GM12878 (cell line): ENCODE results near the gene TSR1. TPM values are rescaled to one million over a fixed set of nuclear protein-coding genes. Genes with fewer than 3 reads are reported as not detected.

Experiments used
- polyA plus RNA-seq, 11 experiments: library from polyadenylated mRNA; depleted of rRNA in 4 of 11; unstranded in 6 of 11; stranded (reverse) in 5 of 11; fragments of >200 nt; fragmentation: Nextera tagmentation in 4 of 11; fragmentation: Illumina TruSeq in 1 of 11; extraction: Ambion mirVana in 4 of 11; extraction: Trizol in 1 of 11; gene quantifications; 1 replicate in 1 of 11; 2 replicates in 10 of 11; pipeline versions ENCODE4 v1.2.1 to v1.2.3, GENCODE V29; 2011 to 2016; ENCODE audit warnings: inconsistent platforms in 2 of 11, missing spikeins in 2 of 11, low read depth in 1 of 11
- total RNA-seq, 4 experiments: library from RNA; depleted of rRNA in 3 of 4; stranded (reverse); fragments of >200 nt in 3 of 4; fragmentation: Illumina TruSeq in 1 of 4; extraction: Trizol in 1 of 4; gene quantifications; 2 replicates each; pipeline versions ENCODE4 v1.2.1 to v1.2.3, GENCODE V29; 2013 to 2021
- TF ChIP-seq, protein P1 (sequence below): fragments of 450-650 bp; formaldehyde crosslinking; IDR thresholded peaks from 2 replicates; pipeline ENCODE4 v1.4.0; 2022; ENCODE audit warnings: mild to moderate bottlenecking, moderate library complexity
- TF ChIP-seq, protein P2 (sequence below): fragments of 450-650 bp; IDR thresholded peaks from 2 replicates; pipeline ENCODE4 v1.6.1; 2017; ENCODE audit warnings: mild to moderate bottlenecking, moderate library complexity
- TF ChIP-seq, protein P3 (sequence below): IDR thresholded peaks from 2 replicates; pipeline ENCODE4 v1.6.1; 2011; ENCODE audit warnings: borderline replicate concordance, low read depth, mild to moderate bottlenecking, moderate library complexity, mixed read lengths, low read length; ENCODE audit not compliant: insufficient read depth; ENCODE audit errors: extremely low read length

TSR1 gene
- total and polyA plus RNA-seq, 10 of the 15 experiments (the other 5 are each of a cell fraction or from before 2014, with no cell fraction given): 14.7 to 100 (median 46.9) TPM

DNA sequence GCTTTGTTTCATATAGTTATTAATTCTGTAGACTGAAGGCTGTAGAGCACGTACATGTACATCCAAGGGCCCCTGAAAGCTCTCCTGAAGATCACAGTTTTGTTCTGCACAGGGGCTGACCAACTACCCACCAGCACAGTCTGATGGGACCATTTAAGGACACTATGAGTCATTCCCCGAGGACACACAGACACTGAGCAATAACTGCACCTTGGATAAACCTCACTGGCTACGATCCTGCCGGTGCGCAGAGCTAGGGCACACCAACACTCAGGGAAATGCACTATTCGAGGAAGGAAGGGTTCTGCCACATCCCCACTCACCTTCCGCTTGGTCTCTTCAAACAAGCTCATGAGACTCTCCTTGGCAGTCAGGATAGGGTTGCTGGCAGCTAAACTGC, 53.0 kb downstream of the TSR1 start (continued):
- TF ChIP-seq, protein P1, sequence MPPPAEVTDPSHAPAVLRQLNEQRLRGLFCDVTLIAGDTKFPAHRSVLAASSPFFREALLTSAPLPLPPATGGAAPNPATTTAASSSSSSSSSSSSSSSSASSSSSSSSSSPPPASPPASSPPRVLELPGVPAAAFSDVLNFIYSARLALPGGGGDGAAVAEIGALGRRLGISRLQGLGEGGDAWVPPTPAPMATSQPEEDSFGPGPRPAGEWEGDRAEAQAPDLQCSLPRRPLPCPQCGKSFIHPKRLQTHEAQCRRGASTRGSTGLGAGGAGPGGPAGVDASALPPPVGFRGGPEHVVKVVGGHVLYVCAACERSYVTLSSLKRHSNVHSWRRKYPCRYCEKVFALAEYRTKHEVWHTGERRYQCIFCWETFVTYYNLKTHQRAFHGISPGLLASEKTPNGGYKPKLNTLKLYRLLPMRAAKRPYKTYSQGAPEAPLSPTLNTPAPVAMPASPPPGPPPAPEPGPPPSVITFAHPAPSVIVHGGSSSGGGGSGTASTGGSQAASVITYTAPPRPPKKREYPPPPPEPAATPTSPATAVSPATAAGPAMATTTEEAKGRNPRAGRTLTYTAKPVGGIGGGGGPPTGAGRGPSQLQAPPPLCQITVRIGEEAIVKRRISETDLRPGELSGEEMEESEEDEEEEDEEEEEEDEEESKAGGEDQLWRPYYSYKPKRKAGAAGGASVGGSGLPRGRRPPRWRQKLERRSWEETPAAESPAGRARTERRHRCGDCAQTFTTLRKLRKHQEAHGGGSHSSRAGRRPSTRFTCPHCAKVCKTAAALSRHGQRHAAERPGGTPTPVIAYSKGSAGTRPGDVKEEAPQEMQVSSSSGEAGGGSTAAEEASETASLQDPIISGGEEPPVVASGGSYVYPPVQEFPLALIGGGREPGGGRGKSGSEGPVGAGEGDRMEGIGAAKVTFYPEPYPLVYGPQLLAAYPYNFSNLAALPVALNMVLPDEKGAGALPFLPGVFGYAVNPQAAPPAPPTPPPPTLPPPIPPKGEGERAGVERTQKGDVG (CRISPR knock-in tag): no peak
- TF ChIP-seq, protein P2, sequence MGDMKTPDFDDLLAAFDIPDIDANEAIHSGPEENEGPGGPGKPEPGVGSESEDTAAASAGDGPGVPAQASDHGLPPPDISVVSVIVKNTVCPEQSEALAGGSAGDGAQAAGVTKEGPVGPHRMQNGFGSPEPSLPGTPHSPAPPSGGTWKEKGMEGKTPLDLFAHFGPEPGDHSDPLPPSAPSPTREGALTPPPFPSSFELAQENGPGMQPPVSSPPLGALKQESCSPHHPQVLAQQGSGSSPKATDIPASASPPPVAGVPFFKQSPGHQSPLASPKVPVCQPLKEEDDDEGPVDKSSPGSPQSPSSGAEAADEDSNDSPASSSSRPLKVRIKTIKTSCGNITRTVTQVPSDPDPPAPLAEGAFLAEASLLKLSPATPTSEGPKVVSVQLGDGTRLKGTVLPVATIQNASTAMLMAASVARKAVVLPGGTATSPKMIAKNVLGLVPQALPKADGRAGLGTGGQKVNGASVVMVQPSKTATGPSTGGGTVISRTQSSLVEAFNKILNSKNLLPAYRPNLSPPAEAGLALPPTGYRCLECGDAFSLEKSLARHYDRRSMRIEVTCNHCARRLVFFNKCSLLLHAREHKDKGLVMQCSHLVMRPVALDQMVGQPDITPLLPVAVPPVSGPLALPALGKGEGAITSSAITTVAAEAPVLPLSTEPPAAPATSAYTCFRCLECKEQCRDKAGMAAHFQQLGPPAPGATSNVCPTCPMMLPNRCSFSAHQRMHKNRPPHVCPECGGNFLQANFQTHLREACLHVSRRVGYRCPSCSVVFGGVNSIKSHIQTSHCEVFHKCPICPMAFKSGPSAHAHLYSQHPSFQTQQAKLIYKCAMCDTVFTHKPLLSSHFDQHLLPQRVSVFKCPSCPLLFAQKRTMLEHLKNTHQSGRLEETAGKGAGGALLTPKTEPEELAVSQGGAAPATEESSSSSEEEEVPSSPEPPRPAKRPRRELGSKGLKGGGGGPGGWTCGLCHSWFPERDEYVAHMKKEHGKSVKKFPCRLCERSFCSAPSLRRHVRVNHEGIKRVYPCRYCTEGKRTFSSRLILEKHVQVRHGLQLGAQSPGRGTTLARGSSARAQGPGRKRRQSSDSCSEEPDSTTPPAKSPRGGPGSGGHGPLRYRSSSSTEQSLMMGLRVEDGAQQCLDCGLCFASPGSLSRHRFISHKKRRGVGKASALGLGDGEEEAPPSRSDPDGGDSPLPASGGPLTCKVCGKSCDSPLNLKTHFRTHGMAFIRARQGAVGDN: no peak
- TF ChIP-seq, protein P3, sequence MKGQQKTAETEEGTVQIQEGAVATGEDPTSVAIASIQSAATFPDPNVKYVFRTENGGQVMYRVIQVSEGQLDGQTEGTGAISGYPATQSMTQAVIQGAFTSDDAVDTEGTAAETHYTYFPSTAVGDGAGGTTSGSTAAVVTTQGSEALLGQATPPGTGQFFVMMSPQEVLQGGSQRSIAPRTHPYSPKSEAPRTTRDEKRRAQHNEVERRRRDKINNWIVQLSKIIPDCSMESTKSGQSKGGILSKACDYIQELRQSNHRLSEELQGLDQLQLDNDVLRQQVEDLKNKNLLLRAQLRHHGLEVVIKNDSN: no peak
